HG03442 (cell line): ENCODE data around the gene CEP295NL.
"Not testable (repeated sequence)": the region's sequence is repeated elsewhere in the genome, so short reads cannot be mapped to it uniquely, and the experiment has no call there.

Source experiments
- ATAC-seq: cut with Tn5 transposase; IDR thresholded peaks from one replicate; pipeline ENCODE4 v1.9.1; 2021; ENCODE audit warnings: mild to moderate bottlenecking, moderate library complexity; ENCODE audit not compliant: unreplicated experiment

The CEP295NL gene

DNA sequence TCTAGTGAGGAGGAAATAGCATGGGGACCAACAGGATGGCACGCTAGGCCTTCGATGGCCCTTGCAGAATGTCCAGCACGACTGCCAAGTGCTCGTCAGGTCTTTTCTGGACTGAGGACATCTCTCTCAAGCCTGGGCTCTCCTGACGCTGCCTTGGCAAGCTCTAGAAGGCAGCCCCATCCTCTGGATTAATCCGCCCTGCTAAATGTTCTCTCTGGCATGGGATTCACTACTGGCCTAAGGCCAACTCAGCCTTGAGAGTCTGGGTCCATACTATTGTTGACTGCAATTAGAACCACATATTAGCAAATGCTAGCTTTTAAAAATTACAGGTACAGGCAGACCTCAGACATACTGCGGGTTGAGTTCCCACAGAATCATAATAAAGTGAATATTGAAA is 2.5 kb upstream of the CEP295NL start:
- ATAC-seq, result no peak

DNA sequence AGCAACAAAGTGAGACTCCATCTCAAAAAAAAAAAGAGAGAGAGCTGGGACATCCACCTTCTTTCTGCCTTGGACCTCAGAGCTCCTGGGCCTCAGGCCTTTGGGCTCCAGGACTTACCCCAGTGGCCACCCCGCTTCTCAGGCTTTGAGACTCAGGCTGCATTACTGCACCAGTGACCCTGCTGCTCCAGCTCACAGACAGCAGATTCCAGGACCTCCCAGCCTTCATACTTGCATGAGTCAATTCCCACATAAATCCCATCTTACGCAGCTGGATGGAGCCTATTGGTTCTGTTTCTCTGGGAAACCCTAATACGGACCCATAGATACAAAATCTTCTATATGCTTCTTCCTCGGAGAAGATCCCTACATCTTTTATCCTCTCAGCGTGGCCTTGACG is 2.1 kb upstream of the CEP295NL start:
- no peak for ATAC-seq

GRCh38 chr17:78904371-78904770 is 1.4 kb upstream of the CEP295NL start:
- no peak for ATAC-seq

GRCh38 chr17:78902231-78902630 is 770 bp downstream of the CEP295NL start:
- ATAC-seq, result not testable (repeated sequence)

GRCh38 chr17:78901806-78902205 is 1.2 kb downstream of the CEP295NL start:
- no peak for ATAC-seq

GRCh38 chr17:78900816-78901215 is 2.2 kb downstream of the CEP295NL start:
- no peak for ATAC-seq

- no peak for ATAC-seq
These were observed 3.4 kb downstream of the CEP295NL start for GRCh38 chr17:78899361-78900260.

DNA sequence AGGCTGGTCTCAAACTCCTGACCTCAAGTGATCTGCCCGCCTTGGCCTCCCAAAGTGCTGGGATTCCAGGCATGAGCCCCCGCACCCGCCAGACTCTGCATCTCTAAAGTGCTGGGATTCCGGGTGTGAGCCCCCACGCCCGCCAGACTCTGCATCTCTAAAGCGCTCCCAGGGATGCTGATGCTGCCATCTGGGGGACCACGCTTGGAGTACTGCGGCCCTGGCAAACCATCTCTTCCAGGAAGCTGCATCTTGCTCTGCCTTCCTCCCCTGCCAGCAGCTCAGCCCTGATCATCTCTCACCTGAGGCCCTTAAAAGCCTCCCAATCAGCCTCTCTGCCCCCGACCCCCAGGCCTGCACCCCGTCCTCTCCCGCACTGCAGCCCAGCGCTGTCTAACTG is 4.1 kb downstream of the CEP295NL start:
- ATAC-seq, result no peak

DNA sequence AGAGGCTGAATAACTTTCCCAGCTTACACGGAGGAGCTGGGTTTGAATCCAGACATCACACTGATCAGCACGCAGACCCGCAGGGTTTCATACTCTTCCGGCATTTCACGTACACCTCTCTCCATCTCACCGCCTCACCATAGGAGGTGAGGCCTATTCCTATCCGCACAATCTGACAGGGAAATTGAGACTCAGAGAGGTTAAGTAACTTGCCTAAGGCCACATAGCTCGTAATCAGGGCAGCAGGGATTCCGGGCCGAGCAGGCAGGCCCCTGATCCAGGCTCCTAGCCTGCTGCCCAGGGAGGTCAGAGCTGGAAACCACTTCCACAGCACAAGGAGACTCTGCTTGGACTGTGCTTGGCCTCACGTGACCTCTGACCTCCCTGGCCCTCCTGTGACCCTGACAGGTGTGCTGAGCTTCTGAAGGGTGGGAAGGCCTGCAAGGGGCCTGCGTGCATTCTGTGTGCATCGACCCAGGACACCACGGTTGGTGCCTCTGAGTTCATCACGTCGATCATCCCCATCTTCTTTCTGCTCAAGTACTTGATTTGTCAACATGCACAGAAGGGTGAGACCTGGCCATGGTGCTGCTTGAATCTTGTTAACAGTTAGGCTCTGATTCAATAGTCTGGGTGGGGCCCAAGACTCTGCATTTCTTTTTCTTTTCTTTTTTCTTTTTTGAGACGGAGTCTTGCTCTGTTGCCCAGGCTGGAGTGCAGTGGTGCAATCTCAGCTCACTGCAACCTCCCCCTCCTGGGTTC is 4.7 kb downstream of the CEP295NL start:
- no peak for ATAC-seq

- ATAC-seq, result no peak
These were observed 5.3 kb downstream of the CEP295NL start for GRCh38 chr17:78897664-78898047.

DNA sequence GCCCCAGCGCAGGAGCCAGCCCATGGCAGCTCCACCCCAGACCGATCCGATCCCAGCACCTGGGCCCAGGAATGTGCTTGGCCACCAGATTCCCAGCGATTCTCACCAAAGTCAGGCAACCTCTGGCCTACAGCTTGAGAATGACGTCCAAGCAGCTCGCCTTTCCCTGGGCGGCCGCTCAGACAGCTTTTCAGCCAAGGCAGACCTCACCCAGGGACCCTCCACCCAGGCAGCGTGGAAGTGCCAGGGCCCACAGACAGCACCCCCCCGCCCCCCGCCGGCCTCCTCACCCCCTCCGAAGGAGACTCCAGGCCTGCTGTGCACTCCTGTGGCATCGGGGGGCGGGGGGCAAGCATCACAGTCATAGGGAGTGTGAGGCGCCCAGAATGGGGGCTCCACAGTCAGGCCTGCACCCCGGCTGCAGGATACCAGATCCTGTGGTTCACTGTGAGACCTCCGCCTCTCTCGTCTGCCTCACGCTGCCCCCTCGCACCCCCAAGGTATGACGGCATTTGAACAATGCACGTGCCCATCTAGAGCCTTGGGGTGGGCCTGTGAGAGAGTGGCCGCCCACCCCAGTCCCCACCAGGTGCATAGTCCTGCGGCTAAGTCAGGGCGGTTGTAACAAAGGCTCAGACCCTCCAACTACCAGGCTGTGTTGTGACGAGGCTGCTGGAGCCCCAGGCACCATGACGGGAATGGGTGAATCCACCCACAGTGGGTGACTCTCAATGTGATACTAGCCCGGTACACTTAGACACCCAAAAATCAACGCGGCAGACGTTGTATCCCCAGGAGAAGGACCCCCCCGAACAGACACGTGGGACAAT is 6.0 kb downstream of the CEP295NL start:
- ATAC-seq, result no peak

DNA sequence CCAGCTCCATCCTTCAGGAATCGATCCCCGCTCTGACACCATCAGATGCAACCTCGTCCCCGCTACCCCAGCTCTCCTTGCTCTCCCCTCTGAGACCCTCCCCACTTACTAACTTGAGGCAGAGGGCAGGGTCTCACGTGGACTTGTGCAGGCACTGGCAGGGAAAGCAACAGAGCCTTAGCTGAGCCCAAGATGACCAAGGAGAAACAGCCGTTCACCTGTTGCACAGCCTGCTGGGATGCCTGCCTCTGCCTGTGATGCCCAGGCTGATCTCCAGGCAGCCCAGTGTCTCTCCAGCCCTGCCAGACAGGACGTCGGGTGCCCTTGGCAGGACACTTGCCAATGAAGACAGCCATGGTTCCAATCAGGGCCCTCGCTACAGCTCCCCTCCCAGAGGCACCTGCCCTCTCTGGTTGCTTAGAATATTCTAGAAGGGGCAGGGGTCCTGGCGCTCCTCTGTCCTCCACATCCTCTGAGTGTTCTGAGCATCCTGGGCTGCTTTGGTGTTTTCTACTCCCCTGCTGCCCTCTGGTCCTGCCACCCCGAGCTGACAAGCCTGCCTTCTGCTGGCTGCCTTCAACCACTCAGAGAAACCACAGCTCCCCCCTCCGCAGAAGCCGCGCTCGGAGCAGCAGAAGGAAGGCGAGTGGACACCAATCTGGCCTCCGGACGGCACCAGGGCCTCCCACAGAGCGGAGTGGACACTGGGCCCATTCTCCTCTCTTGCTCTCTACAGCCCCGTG is 6.7 kb downstream of the CEP295NL start:
- no peak for ATAC-seq

DNA sequence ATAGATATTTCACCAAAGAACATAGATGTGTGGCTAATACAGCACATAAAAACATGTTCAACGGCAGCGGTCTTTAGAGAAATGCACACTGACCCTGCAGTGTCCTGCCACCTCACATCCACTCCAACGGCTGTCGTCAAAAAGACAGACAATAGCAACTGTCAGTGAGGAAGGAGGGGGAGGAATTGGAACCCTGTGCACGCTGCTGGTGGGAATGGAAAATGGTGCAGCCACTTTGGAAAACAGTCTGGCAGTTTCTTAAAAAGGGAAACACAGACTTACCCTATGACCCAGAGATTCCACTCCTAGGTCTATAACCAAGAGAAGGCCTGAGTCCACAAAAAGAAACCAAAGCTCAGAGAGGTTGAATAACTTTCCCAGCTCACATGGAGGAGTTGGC is 7.7 kb downstream of the CEP295NL start:
- no peak for ATAC-seq

DNA sequence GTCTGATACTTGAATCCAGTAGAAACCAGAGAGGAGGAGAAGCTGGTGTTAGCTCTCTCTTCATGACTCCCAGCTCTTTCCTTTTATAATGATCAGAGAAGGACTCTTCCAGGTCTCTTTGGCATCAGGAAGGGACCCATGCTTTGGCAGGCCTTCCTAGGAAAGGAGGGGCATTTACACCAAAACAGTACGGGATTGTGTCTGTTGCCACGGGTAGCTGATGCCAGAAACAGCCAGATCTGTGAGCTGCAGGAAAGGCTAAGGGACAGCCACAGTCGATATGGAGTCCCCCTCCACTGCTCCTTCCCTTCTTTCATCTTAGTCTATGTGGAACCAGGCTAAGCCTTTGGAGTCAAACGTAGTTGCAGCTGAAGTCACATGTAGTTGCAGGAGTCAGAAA is 9.3 kb downstream of the CEP295NL start:
- ATAC-seq, result no peak

GRCh38 chr17:78892936-78893379 is 10.0 kb downstream of the CEP295NL start:
- no peak for ATAC-seq

- ATAC-seq, result no peak
These were observed 10.5 kb downstream of the CEP295NL start for GRCh38 chr17:78892520-78892919.

DNA sequence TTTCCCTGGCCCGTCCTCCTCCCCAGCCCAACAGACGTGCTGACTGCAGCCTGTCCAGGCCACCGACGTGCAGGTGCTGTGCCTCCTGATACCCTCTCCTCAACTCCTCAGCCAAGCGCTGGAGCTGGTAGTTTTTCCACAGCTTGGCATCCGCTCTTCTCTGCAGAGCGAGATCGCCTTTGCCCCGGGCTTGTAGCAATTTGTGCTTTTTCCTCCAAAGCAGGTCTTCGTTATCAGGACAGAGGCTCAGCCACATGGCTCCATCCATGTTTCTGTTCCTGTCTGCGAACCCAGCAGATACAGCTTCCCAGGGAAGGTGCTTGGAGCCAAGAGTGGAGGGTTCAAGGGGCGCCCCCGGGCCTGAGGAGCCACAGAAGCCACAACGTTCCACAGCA is 10.9 kb downstream of the CEP295NL start:
- ATAC-seq, result no peak

DNA sequence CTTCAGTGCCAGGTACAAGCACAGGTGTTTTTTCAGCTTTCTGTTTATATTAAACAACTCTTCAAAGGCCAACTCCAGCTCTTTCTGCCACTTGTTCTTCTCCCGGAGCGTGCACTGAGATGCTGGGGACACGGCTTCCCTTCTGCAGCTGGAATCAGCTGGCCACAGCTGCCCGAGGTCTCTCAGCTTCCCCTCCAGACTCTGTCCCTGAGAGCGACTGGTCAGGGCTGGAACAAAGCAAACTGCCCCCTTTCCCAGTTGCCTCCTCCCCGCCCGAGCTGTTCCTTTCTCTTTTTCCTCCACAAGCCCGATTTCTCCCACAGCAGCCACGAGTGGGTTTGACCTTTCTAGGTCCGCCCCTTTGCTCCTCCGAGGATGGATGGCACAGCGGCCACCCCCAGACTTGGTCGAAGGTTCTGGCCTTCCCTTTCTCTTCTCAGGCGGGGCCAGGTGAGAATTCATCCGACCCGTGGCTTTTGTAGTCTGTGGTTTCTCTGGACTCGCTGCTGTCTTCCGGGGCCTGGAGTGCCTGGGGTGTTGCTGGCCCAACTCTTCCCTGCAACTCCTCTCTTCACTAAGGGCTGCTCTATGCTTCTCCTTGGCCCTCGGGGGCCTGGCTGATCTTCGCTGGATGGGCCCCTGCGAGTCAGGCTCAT is 11.5 kb downstream of the CEP295NL start:
- no peak for ATAC-seq

DNA sequence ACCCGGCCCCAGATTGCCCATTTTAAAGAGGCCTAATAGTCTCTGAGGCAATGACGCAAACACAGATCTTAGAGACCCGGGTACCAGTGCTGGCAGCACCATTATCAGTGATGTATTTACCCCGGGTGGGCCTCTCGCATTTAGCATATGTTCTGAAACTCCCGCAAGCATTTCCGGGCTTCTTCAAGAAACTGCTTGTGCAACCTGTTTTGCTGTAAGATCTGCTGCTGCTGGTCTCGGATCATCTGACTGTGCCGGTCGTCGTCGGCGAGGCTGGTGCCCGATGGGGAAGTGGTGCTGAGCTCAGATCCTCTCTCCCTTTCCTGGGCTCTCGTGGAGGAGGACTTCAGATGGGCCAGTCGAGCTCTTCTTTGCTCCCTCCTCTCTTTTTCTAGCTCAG is 12.5 kb downstream of the CEP295NL start:
- no peak for ATAC-seq

DNA sequence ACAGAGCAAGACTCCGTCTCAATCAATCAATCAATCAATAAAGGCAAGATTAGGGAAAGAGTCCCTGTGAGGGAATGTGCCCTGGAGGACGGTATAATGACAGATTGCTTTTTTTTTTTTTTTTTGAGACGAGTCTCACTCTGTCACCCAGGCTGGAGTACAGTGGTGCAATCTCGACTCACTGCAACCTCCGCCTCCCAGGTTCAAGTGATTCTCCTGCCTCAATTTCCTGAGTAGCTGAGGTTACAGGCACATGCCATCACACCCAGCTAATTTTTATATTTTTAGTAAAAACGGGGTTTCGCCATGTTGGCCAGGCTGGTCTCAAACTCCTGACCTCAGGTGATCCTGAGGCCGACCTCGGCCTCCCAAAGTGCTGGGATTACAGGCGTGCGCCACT is 12.9 kb downstream of the CEP295NL start:
- not testable (repeated sequence) for ATAC-seq
